Sigmoid colon (tissue), 7 donors: ENCODE measurements around the gene SUPT6H. TPM values are rescaled to one million over a fixed set of nuclear protein-coding genes. Genes with fewer than 3 reads are reported as not detected.

ENCODE experiments used
- DNase-seq: peaks from one replicate; pipeline ENCODE4 v3.0.0-alpha.2; 2019
- H3K27ac ChIP-seq, 4 donors: fragments of 200-600 bp; sonication (generic); one replicate each; pipeline ENCODE4 v1.5.1; 2016 to 2019; ENCODE audit warnings: mild to moderate bottlenecking in 1 of 4
- H3K27me3 ChIP-seq, 3 donors: fragments of 200-600 bp; sonication (generic); one replicate each; pipeline ENCODE4 v1.5.1; 2019; ENCODE audit warnings: mild to moderate bottlenecking in 1 of 3
- H3K36me3 ChIP-seq, 4 donors: fragments of 200-600 bp; sonication (generic); one replicate each; pipeline ENCODE4 v1.5.1; 2016 to 2019
- H3K4me1 ChIP-seq, 4 donors: fragments of 200-600 bp; sonication (generic); one replicate each; pipeline ENCODE4 v1.5.1; 2017 to 2019
- H3K4me3 ChIP-seq, 4 donors: fragments of 200-600 bp; sonication (generic); one replicate each; pipeline ENCODE4 v1.5.1; 2017 to 2019; ENCODE audit warnings: mild to moderate bottlenecking in 2 of 4, moderate library complexity in 1 of 4
- H3K9me3 ChIP-seq, 4 donors: fragments of 200-600 bp in 3 of 4; sonication (generic) in 3 of 4; one replicate each; pipeline versions ENCODE4 v1.5.1 to v1.6.1; 2013 to 2019
- EP300 ChIP-seq, 4 donors: sonication (generic); formaldehyde crosslinking; IDR thresholded peaks; one replicate each; pipeline ENCODE4 v1.6.1; 2017; ENCODE audit warnings: antibody characterized with exemption in 4 of 4
- POLR2A ChIP-seq, 2 donors: fragments of 450-650 bp; IDR thresholded peaks; one replicate each; pipeline ENCODE4 v1.6.1; 2016; ENCODE audit warnings: antibody characterized with exemption in 2 of 2, mild to moderate bottlenecking in 2 of 2, moderate library complexity in 2 of 2
- POLR2AphosphoS5 ChIP-seq, 4 donors: sonication (generic); formaldehyde crosslinking; IDR thresholded peaks; one replicate each; pipeline ENCODE4 v1.6.1; 2017; ENCODE audit warnings: antibody characterized with exemption in 4 of 4
- WGBS, 2 donors: extraction: QIAGEN DNeasy Blood & Tissue Kit; methylation state at CpG; one replicate each; pipeline ENCODE4 v1.1.7; 2013; 5-methylcytosine and 5-hydroxymethylcytosine counted together
- intact Hi-C: fragments of 100-400 bp; cut with DNase I; formaldehyde crosslinking; loops from one replicate; pipeline ENCODE4 v1.15.1; 2023
- polyA plus RNA-seq, 3 donors: library from polyadenylated mRNA; stranded (reverse); fragments of 200-250 nt; gene quantifications; one replicate each; pipeline ENCODE4 v1.2.3, GENCODE V29; 2013
- total RNA-seq, 4 donors: library from RNA; depleted of rRNA; stranded (reverse); fragments of >200 nt; gene quantifications; one replicate each; pipeline ENCODE4 v1.1.0, GENCODE V29; 2016
- TF ChIP-seq, protein P1 (sequence below), 4 experiments: fragments of 450-650 bp in 3 of 4; fragments of 200-600 bp in 1 of 4; IDR thresholded peaks; one replicate each; pipeline ENCODE4 v1.5.1; 2016 to 2019; ENCODE audit warnings: antibody characterized with exemption in 4 of 4, mild to moderate bottlenecking in 3 of 4, moderate library complexity in 2 of 4
- donor health status: healthy with polysubstance abuse.
- donor health status: Bipolar disorder and iron deficiency.
- donor health status: healthy.

SUPT6H gene
- total and polyA plus RNA-seq, 7 donors: 12.0 to 75.6 (median 49.0) TPM

DNA sequence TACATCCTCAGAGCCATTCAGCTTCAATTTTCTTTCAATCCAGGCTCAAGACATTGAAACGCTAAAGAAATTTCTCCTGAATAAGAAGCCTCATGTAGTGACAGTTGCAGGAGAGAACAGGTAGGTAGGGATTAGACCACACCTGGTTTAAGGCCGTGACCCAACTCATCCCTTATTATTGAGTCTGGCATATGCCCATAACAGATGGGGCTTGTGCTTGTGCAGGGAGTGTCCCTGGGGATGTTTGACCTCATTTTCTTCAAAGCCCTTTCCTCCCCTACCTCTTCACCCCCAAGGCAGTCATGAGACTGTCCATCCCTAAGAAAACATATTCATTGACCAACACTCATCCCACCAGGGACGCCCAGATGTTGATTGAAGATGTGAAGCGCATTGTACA is 24.3 kb downstream of the SUPT6H start:
- H3K27me3 ChIP-seq: no peaks in the 10 kb centered on the region
- no peak overlapping the region for H3K4me3 ChIP-seq
- 87 to 97% methylated on average over 4 of the region's 4 CpGs for WGBS, 2 donors
- H3K9me3 ChIP-seq: no peaks in the 10 kb centered on the region
- H3K27ac ChIP-seq: no peak overlapping the region
- TF ChIP-seq POLR2AphosphoS5 (IDR thresholded peaks at IDR 0.05) (no peak), EP300 (IDR thresholded peaks at IDR 0.05) (no peak), POLR2A (IDR thresholded peaks at IDR 0.05) (no peak)
- TF ChIP-seq, protein P1, sequence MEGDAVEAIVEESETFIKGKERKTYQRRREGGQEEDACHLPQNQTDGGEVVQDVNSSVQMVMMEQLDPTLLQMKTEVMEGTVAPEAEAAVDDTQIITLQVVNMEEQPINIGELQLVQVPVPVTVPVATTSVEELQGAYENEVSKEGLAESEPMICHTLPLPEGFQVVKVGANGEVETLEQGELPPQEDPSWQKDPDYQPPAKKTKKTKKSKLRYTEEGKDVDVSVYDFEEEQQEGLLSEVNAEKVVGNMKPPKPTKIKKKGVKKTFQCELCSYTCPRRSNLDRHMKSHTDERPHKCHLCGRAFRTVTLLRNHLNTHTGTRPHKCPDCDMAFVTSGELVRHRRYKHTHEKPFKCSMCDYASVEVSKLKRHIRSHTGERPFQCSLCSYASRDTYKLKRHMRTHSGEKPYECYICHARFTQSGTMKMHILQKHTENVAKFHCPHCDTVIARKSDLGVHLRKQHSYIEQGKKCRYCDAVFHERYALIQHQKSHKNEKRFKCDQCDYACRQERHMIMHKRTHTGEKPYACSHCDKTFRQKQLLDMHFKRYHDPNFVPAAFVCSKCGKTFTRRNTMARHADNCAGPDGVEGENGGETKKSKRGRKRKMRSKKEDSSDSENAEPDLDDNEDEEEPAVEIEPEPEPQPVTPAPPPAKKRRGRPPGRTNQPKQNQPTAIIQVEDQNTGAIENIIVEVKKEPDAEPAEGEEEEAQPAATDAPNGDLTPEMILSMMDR (IDR thresholded peaks at IDR 0.05): no peak
- peaks cover 89 to 100% (median 97%) of the 10 kb centered on the region in 4 donors for H3K36me3 ChIP-seq
- peaks cover 0 to 4% (median 2%) of the 10 kb centered on the region in 4 donors for H3K4me1 ChIP-seq
- intact Hi-C loops: no loop called here
- no peak for DNase-seq

DNA sequence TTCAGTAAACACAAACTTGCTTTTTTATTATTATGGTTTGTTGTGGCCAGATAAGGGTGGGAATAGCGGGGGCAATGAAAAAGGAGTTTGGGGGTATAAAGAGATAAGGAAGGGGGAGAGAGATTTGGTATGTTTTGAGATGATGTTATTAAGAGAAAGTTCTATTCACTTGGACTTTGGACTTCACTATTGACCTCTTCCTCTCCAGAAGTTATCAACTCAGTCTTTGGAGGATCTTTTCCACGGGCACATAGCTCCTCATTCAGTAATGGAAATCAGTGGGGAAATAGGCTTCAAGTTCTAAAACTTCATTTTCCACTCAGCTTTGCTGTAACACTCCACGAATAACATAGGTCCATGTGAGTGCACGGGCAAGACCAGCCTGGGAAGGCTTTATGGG is 26.5 kb downstream of the SUPT6H start:
- TF ChIP-seq POLR2A (IDR thresholded peaks at IDR 0.05) (no peak), EP300 (IDR thresholded peaks at IDR 0.05) (no peak), POLR2AphosphoS5 (IDR thresholded peaks at IDR 0.05) (no peak)
- TF ChIP-seq, protein P1 (IDR thresholded peaks at IDR 0.05): no peak
- Histone ChIP-seq H3K4me3 (no peak overlapping the region), H3K4me1 (peaks cover 0 to 4% (median 2%) of the 10 kb centered on the region in 4 donors), H3K36me3 (peaks cover 69 to 100% (median 88%) of the 10 kb centered on the region in 4 donors), H3K27ac (no peak overlapping the region), H3K27me3 (no peaks in the 10 kb centered on the region), H3K9me3 (no peaks in the 10 kb centered on the region)
- WGBS, 2 donors: 83 to 93% methylated on average over 4 of the region's 4 CpGs
- DNase-seq: no peak
- intact Hi-C loops: no loop called here

DNA sequence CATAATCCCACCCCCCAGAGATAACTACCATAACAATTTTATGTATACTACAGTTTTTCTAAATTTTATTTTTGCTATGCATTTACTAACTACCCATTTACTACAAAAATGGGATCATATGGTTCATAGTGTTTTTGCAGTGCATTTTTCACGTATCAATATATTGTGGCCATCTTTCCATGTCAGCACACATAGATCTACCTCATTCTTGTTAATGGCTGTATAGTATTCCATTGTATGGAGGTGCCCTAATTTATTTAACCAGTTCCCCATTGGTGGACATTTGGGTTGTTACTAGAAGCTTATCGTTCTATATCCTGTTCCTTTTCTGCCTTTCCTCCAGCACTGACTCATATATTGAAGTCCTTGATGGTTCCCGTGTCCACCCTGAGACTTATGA is 27.0 kb downstream of the SUPT6H start:
- intact Hi-C loops: no loop called here
- DNase-seq: no peak
- Histone ChIP-seq H3K9me3 (no peaks in the 10 kb centered on the region), H3K27ac (no peak overlapping the region), H3K27me3 (no peaks in the 10 kb centered on the region), H3K4me1 (peaks cover 0 to 4% (median 2%) of the 10 kb centered on the region in 4 donors), H3K4me3 (no peak overlapping the region), H3K36me3 (peaks cover 69 to 100% (median 89%) of the 10 kb centered on the region in 4 donors)
- 97 to 99% methylated on average over 3 of the region's 3 CpGs for WGBS, 2 donors
- no peak for TF ChIP-seq EP300 (IDR thresholded peaks at IDR 0.05)
- TF ChIP-seq POLR2A (IDR thresholded peaks at IDR 0.05): no peak
- TF ChIP-seq, protein P1 (IDR thresholded peaks at IDR 0.05): no peak
- TF ChIP-seq POLR2AphosphoS5 (IDR thresholded peaks at IDR 0.05): no peak

DNA sequence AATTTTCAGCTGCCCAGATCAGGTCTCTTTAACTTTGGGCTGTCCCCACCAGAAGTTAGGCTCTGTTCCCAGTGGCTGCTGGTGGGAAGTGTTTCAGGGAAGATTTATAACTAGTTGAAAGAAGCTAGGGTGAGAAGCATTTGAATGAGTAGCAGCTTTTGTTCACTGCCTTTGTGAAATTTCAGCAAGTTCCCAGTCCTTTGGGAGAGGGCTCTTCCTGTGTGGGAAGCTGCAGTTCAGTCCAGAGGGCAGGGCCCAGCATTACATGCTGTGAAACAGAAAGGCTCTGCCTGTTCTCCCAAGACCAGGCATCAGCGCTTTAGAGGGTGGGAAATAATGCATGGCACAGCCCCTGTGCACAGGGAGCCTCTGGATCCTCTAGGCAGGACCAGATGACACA is 31.9 kb downstream of the SUPT6H start:
- no peak overlapping the region for H3K27ac ChIP-seq
- peaks cover 71 to 100% (median 91%) of the 10 kb centered on the region in 4 donors for H3K36me3 ChIP-seq
- TF ChIP-seq POLR2A (IDR thresholded peaks at IDR 0.05) (no peak), POLR2AphosphoS5 (IDR thresholded peaks at IDR 0.05) (no peak), EP300 (IDR thresholded peaks at IDR 0.05) (no peak)
- TF ChIP-seq, protein P1 (IDR thresholded peaks at IDR 0.05): no peak
- no peaks in the 10 kb centered on the region for H3K9me3 ChIP-seq
- 95 to 97% methylated on average over 1 of the region's 1 CpG for WGBS, 2 donors
- no peaks in the 10 kb centered on the region for H3K4me1 ChIP-seq
- intact Hi-C loops: no loop called here
- H3K4me3 ChIP-seq: no peak overlapping the region
- DNase-seq: no peak
- no peaks in the 10 kb centered on the region for H3K27me3 ChIP-seq
